ENCODE data around the gene PIP5K1B. TPM values are rescaled to one million over a fixed set of nuclear protein-coding genes. Genes with fewer than 3 reads are reported as not detected.
A peak's percentile ranks its signal among the peaks of the same experiment; 100 is the strongest.

PIP5K1B gene
- total and polyA plus RNA-seq, 2 donors (not counting 1 experiment from before 2014, with no cell fraction given): 11.8 to 24.1 TPM

GRCh38 chr9:68747043-68747533 is 42.0 kb downstream of the PIP5K1B start:
- H3K4me3 ChIP-seq (ENCODE audit: control extremely low read depth in 1 of 5, extremely low read depth in 1 of 5, insufficient read depth in 1 of 5, low read depth in 2 of 5, low read length in 4 of 5): no peak overlapping the region
- H4K20me1 ChIP-seq (ENCODE audit: control insufficient read depth, insufficient read depth, low read length, poor library complexity, severe bottlenecking): peaks cover 35% of the 10 kb centered on the region
- POLR2A ChIA-PET: no interaction called here
- Mint-ChIP-seq H3K4me3 (no peak overlapping the region), H3K27ac (no peak overlapping the region), H3K27me3 (no peaks in the 10 kb centered on the region), H3K4me1 (peaks cover 22% of the 10 kb centered on the region), H3K9me3 (ENCODE audit: insufficient read depth) (no peaks in the 10 kb centered on the region)
- no peaks in the 10 kb centered on the region for H3K27me3 ChIP-seq (replicated peaks in 1 of 4; ENCODE audit: control extremely low read depth in 1 of 4, control insufficient read depth in 3 of 4, insufficient read depth in 4 of 4, low read length in 3 of 4)
- intact Hi-C loops (cut with micrococcal nuclease): no loop called here
- H3K4me2 ChIP-seq (replicated peaks; ENCODE audit: low read depth, low read length, poor library complexity, severe bottlenecking): no peak overlapping the region
- H3K9me3 ChIP-seq (ENCODE audit: control extremely low read depth in 1 of 3, control insufficient read depth in 2 of 3, insufficient read depth in 1 of 3, low read length in 2 of 3): no peaks in the 10 kb centered on the region
- ATAC-seq (ENCODE audit: low read depth): no peak
- H3K27ac ChIP-seq (ENCODE audit: low read length in 2 of 2): no peak overlapping the region
- no peak for DNase-seq
- H3K4me1 ChIP-seq (ENCODE audit: control insufficient read depth in 2 of 2, insufficient read depth in 2 of 2, low read length in 2 of 2): no peaks in the 10 kb centered on the region
- H3K79me2 ChIP-seq (ENCODE audit: control insufficient read depth, insufficient read depth, low read length): peaks cover 50% of the 10 kb centered on the region
- peaks cover 0 to 21% of the 10 kb centered on the region in 2 experiments for H3K36me3 ChIP-seq (replicated peaks in 1 of 2; ENCODE audit: control extremely low read depth in 1 of 2, control insufficient read depth in 1 of 2, extremely low read depth in 1 of 2, insufficient read depth in 2 of 2, low read length in 1 of 2)
- no peak for TF ChIP-seq CTCF (IDR thresholded peaks at IDR 0.05)
- no peak for TF ChIP-seq EZH2 (IDR thresholded peaks at IDR 0.05; ENCODE audit: borderline replicate concordance, insufficient read depth, low read depth, low read length, poor library complexity, severe bottlenecking)
- no peak overlapping the region for H3K9ac ChIP-seq (ENCODE audit: low read length)
- no CpG with 5 or more reads among the region's 9 CpGs for WGBS (ENCODE audit: insufficient coverage)
- no peak overlapping the region for H2AFZ ChIP-seq (ENCODE audit: insufficient read depth, low read depth, low read length, poor library complexity, severe bottlenecking)
- CTCF ChIA-PET: no interaction called here

GRCh38 chr9:68749135-68749534 is 44.1 kb downstream of the PIP5K1B start:
- H3K9me3 ChIP-seq (ENCODE audit: control extremely low read depth in 1 of 3, control insufficient read depth in 2 of 3, insufficient read depth in 1 of 3, low read length in 2 of 3): no peaks in the 10 kb centered on the region

More at GRCh38 chr9:68749135-68749534, 44.1 kb downstream of the PIP5K1B start:
- Histone ChIP-seq H3K9ac (ENCODE audit: low read length) (no peak overlapping the region), H3K4me1 (ENCODE audit: control insufficient read depth in 2 of 2, insufficient read depth in 2 of 2, low read length in 2 of 2) (no peaks in the 10 kb centered on the region), H3K27ac (ENCODE audit: low read length in 2 of 2) (no peak overlapping the region), H3K4me2 (replicated peaks; ENCODE audit: low read depth, low read length, poor library complexity, severe bottlenecking) (no peak overlapping the region), H3K27me3 (replicated peaks in 1 of 4; ENCODE audit: control extremely low read depth in 1 of 4, control insufficient read depth in 3 of 4, insufficient read depth in 4 of 4, low read length in 3 of 4) (no peaks in the 10 kb centered on the region), H3K36me3 (replicated peaks in 1 of 2; ENCODE audit: control extremely low read depth in 1 of 2, control insufficient read depth in 1 of 2, extremely low read depth in 1 of 2, insufficient read depth in 2 of 2, low read length in 1 of 2) (peaks cover 0 to 12% of the 10 kb centered on the region in 2 experiments), H3K79me2 (ENCODE audit: control insufficient read depth, insufficient read depth, low read length) (peaks cover 41% of the 10 kb centered on the region), H2AFZ (ENCODE audit: insufficient read depth, low read depth, low read length, poor library complexity, severe bottlenecking) (no peak overlapping the region), H3K4me3 (ENCODE audit: control extremely low read depth in 1 of 5, extremely low read depth in 1 of 5, insufficient read depth in 1 of 5, low read depth in 2 of 5, low read length in 4 of 5) (no peak overlapping the region), H4K20me1 (ENCODE audit: control insufficient read depth, insufficient read depth, low read length, poor library complexity, severe bottlenecking) (peaks cover 37% of the 10 kb centered on the region)
- Mint-ChIP-seq H3K9me3 (ENCODE audit: insufficient read depth) (no peaks in the 10 kb centered on the region), H3K4me1 (peaks cover 30% of the 10 kb centered on the region), H3K27ac (peak overlapping the region; percentile 17), H3K4me3 (no peak overlapping the region), H3K27me3 (no peaks in the 10 kb centered on the region)
- DNase-seq (no peak), ATAC-seq (ENCODE audit: low read depth) (no peak)
- intact Hi-C loops (cut with micrococcal nuclease): no loop called here
- CTCF ChIA-PET: no interaction called here
- WGBS (ENCODE audit: insufficient coverage): 100% methylated on average over 1 of the region's 3 CpGs
- POLR2A ChIA-PET: no interaction called here
- TF ChIP-seq EZH2 (IDR thresholded peaks at IDR 0.05; ENCODE audit: borderline replicate concordance, insufficient read depth, low read depth, low read length, poor library complexity, severe bottlenecking): no peak
- TF ChIP-seq CTCF (IDR thresholded peaks at IDR 0.05): no peak

Data from B cell (primary cell).